ENCODE data around the gene DFFB.

The DFFB gene

GRCh38 chr1:3907031-3907534, 49.8 kb downstream of the DFFB start:
- H3K27ac ChIP-seq (ENCODE audit: low read depth in 2 of 2, low read length in 2 of 2): no peak overlapping the region
- H3K36me3 ChIP-seq (ENCODE audit: control insufficient read depth in 2 of 2, insufficient read depth in 2 of 2, low read length in 2 of 2): no peaks in the 10 kb centered on the region
- H3K9me3 ChIP-seq (ENCODE audit: control insufficient read depth in 2 of 2, low read length in 2 of 2): no peaks in the 10 kb centered on the region
- H3K4me3 ChIP-seq (ENCODE audit: low read length in 2 of 2): no peak overlapping the region
- peaks cover 2 to 14% of the 10 kb centered on the region in 2 donors for H3K4me1 ChIP-seq (ENCODE audit: control insufficient read depth in 2 of 2, insufficient read depth in 2 of 2, low read length in 2 of 2)
- peaks cover 0 to 4% of the 10 kb centered on the region in 2 donors for H3K27me3 ChIP-seq (ENCODE audit: control insufficient read depth in 2 of 2, insufficient read depth in 2 of 2, low read length in 2 of 2)
- H3K9ac ChIP-seq (ENCODE audit: low read depth in 1 of 2, low read length in 2 of 2): no peak overlapping the region

GRCh38 chr1:3907621-3908165, 50.4 kb downstream of the DFFB start:
- H3K36me3 ChIP-seq (ENCODE audit: control insufficient read depth in 2 of 2, insufficient read depth in 2 of 2, low read length in 2 of 2): no peaks in the 10 kb centered on the region
- H3K9me3 ChIP-seq (ENCODE audit: control insufficient read depth in 2 of 2, low read length in 2 of 2): no peaks in the 10 kb centered on the region
- H3K4me1 ChIP-seq (ENCODE audit: control insufficient read depth in 2 of 2, insufficient read depth in 2 of 2, low read length in 2 of 2): peaks cover 2 to 11% of the 10 kb centered on the region in 2 donors
- no peak overlapping the region for H3K27ac ChIP-seq (ENCODE audit: low read depth in 2 of 2, low read length in 2 of 2)
- H3K9ac ChIP-seq (ENCODE audit: low read depth in 1 of 2, low read length in 2 of 2): no peak overlapping the region
- H3K4me3 ChIP-seq (ENCODE audit: low read length in 2 of 2): no peak overlapping the region
- H3K27me3 ChIP-seq (ENCODE audit: control insufficient read depth in 2 of 2, insufficient read depth in 2 of 2, low read length in 2 of 2): peaks cover 0 to 4% of the 10 kb centered on the region in 2 donors

DNA sequence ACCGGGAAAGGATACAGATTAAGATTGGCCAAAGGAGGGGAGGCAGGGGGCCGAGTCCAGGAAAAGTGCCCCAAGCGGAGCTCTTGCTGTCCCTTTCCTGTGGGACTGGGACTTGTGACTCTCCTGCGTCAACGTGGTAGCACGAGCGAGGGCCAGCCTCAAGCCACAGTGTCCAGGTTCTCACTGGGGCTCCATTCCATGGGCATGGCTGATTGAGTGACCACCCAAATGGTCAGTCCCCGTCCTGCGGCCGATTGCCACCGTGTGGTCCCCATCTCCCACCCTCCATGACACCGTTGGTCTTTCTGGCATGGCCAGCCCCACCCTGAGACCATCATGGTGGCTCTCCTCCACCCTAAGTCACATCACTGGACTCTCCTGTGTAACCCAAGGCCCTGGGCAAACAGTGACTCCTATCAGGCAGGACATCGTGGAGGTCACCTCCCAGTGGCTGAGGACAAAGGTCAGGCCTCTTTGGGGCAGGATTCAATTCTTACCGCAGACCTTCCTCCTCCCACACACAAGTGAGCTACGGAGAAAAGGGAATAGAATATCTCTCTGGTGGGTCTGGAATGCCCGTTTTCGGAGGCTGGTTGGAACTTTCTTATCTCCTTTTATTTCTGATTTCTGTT, 51.7 kb downstream of the DFFB start:
- Histone ChIP-seq H3K27ac (ENCODE audit: low read depth in 2 of 2, low read length in 2 of 2) (no peak overlapping the region), H3K9me3 (ENCODE audit: control insufficient read depth in 2 of 2, low read length in 2 of 2) (no peaks in the 10 kb centered on the region), H3K36me3 (ENCODE audit: control insufficient read depth in 2 of 2, insufficient read depth in 2 of 2, low read length in 2 of 2) (no peaks in the 10 kb centered on the region), H3K4me3 (ENCODE audit: low read length in 2 of 2) (no peak overlapping the region), H3K27me3 (ENCODE audit: control insufficient read depth in 2 of 2, insufficient read depth in 2 of 2, low read length in 2 of 2) (peaks cover 0 to 4% of the 10 kb centered on the region in 2 donors), H3K9ac (ENCODE audit: low read depth in 1 of 2, low read length in 2 of 2) (no peak overlapping the region), H3K4me1 (ENCODE audit: control insufficient read depth in 2 of 2, insufficient read depth in 2 of 2, low read length in 2 of 2) (peaks cover 0 to 6% of the 10 kb centered on the region in 2 donors)

GRCh38 chr1:3909615-3910014, 52.3 kb downstream of the DFFB start:
- no peaks in the 10 kb centered on the region for H3K36me3 ChIP-seq (ENCODE audit: control insufficient read depth in 2 of 2, insufficient read depth in 2 of 2, low read length in 2 of 2)
- H3K4me1 ChIP-seq (ENCODE audit: control insufficient read depth in 2 of 2, insufficient read depth in 2 of 2, low read length in 2 of 2): peaks cover 0 to 6% of the 10 kb centered on the region in 2 donors
- H3K27me3 ChIP-seq (ENCODE audit: control insufficient read depth in 2 of 2, insufficient read depth in 2 of 2, low read length in 2 of 2): peaks cover 0 to 4% of the 10 kb centered on the region in 2 donors
- no peak overlapping the region for H3K9ac ChIP-seq (ENCODE audit: low read depth in 1 of 2, low read length in 2 of 2)
- H3K4me3 ChIP-seq (ENCODE audit: low read length in 2 of 2): no peak overlapping the region
- H3K9me3 ChIP-seq (ENCODE audit: control insufficient read depth in 2 of 2, low read length in 2 of 2): no peaks in the 10 kb centered on the region
- H3K27ac ChIP-seq (ENCODE audit: low read depth in 2 of 2, low read length in 2 of 2): no peak overlapping the region

DNA sequence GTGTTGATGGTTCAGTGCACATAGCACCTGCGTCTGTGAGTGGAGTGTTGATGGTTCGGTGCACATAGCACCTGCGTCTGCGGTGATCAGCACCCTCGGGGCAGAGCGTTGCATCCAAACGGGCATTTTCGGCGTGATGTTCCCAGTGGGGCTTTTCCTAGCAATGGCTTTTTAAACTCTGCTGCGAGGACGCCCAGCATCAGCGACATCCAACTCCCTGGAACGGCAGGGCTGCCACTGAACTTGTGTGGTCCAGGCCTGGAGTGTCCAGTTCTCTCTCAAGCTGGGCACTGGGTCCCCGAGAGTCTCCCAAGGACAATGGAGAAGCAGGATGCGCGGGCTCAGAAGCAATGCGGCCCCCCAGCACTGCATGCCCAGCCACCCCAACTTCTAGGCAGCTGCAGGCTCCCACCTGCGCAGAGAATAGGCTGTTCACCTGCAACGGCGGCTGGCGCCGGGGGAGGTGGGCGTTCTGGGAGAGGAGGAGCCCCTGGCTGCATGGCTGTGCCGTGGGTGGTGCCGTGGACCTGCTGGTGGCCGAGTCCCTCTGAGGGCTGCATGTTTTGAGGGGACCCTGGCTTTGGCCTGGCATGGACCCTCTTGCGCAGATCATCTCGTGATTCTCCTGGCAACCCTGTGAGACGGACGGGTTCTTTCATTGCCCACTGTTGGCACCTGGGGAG, 52.9 kb downstream of the DFFB start:
- H3K9me3 ChIP-seq (ENCODE audit: control insufficient read depth in 2 of 2, low read length in 2 of 2): no peaks in the 10 kb centered on the region
- H3K27ac ChIP-seq (ENCODE audit: low read depth in 2 of 2, low read length in 2 of 2): no peak overlapping the region
- no peak overlapping the region for H3K9ac ChIP-seq (ENCODE audit: low read depth in 1 of 2, low read length in 2 of 2)
- H3K27me3 ChIP-seq (ENCODE audit: control insufficient read depth in 2 of 2, insufficient read depth in 2 of 2, low read length in 2 of 2): peaks cover 0 to 4% of the 10 kb centered on the region in 2 donors
- no peaks in the 10 kb centered on the region for H3K36me3 ChIP-seq (ENCODE audit: control insufficient read depth in 2 of 2, insufficient read depth in 2 of 2, low read length in 2 of 2)
- H3K4me3 ChIP-seq (ENCODE audit: low read length in 2 of 2): no peak overlapping the region
- peaks cover 0 to 6% of the 10 kb centered on the region in 2 donors for H3K4me1 ChIP-seq (ENCODE audit: control insufficient read depth in 2 of 2, insufficient read depth in 2 of 2, low read length in 2 of 2)

DNA sequence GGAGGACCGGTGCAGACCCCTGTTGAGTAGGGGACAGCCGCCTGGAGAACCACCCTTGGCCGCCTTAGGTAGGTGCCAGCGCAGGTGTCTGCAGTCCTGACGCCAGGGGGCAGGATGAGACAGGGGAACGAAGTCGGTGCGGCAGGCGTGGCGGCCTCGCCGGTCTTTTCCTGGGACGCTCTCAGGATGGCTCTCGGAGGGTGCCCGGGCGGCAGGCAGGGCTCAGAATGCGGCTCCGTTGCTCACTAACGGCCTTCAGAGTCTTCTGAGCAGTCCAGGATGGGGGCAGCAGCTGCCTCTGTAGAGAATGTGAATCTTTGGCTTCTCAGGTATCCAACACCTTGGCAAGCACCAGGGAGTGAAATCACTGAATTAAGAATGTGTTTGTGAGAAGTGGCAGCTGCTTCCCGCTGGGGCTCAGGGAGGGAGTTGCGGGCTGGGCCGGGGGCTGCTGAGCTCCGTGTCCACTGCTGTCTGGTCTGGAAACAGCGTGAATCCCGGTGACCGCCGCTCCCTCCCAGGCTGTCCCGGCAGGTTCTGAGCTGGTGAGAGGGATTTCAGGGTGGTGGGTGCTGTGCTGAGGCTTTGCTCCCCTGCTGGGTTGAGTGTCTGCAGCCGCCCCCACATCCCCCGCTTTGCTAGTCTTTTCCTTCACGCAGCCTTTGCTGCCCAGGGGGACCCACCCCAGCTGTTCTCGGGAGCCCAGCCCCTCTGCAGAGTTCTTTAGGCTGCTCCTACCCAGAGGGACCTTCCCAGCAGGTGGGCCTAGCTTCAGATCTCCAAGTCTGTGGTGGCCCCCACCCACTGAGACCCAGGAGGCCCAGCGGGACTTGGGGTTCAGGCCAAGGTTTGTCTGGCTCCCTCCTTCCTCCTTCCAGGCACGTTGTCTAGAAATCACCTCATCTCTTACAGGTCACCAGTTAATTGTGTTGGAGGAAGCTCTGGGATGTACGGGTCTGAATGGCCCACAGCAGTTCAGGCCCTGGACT, 53.9 kb downstream of the DFFB start:
- H3K9ac ChIP-seq (ENCODE audit: low read depth in 1 of 2, low read length in 2 of 2): no peak overlapping the region
- no peak overlapping the region for H3K4me3 ChIP-seq (ENCODE audit: low read length in 2 of 2)
- H3K27ac ChIP-seq (ENCODE audit: low read depth in 2 of 2, low read length in 2 of 2): no peak overlapping the region
- no peaks in the 10 kb centered on the region for H3K9me3 ChIP-seq (ENCODE audit: control insufficient read depth in 2 of 2, low read length in 2 of 2)
- H3K36me3 ChIP-seq (ENCODE audit: control insufficient read depth in 2 of 2, insufficient read depth in 2 of 2, low read length in 2 of 2): no peaks in the 10 kb centered on the region
- peaks cover 0 to 4% of the 10 kb centered on the region in 2 donors for H3K27me3 ChIP-seq (ENCODE audit: control insufficient read depth in 2 of 2, insufficient read depth in 2 of 2, low read length in 2 of 2)
- peaks cover 0 to 6% of the 10 kb centered on the region in 2 donors for H3K4me1 ChIP-seq (ENCODE audit: control insufficient read depth in 2 of 2, insufficient read depth in 2 of 2, low read length in 2 of 2)

- Histone ChIP-seq H3K27ac (ENCODE audit: low read depth in 2 of 2, low read length in 2 of 2) (no peak overlapping the region), H3K4me1 (ENCODE audit: control insufficient read depth in 2 of 2, insufficient read depth in 2 of 2, low read length in 2 of 2) (peaks cover 0 to 6% of the 10 kb centered on the region in 2 donors), H3K36me3 (ENCODE audit: control insufficient read depth in 2 of 2, insufficient read depth in 2 of 2, low read length in 2 of 2) (no peaks in the 10 kb centered on the region), H3K4me3 (ENCODE audit: low read length in 2 of 2) (no peak overlapping the region), H3K9me3 (ENCODE audit: control insufficient read depth in 2 of 2, low read length in 2 of 2) (no peaks in the 10 kb centered on the region), H3K27me3 (ENCODE audit: control insufficient read depth in 2 of 2, insufficient read depth in 2 of 2, low read length in 2 of 2) (peaks cover 0 to 4% of the 10 kb centered on the region in 2 donors), H3K9ac (ENCODE audit: low read depth in 1 of 2, low read length in 2 of 2) (no peak overlapping the region)
Observed at GRCh38 chr1:3911981-3912808, 54.9 kb downstream of the DFFB start.

- Histone ChIP-seq H3K36me3 (ENCODE audit: control insufficient read depth in 2 of 2, insufficient read depth in 2 of 2, low read length in 2 of 2) (no peaks in the 10 kb centered on the region), H3K27me3 (ENCODE audit: control insufficient read depth in 2 of 2, insufficient read depth in 2 of 2, low read length in 2 of 2) (peaks cover 0 to 4% of the 10 kb centered on the region in 2 donors), H3K9me3 (ENCODE audit: control insufficient read depth in 2 of 2, low read length in 2 of 2) (no peaks in the 10 kb centered on the region), H3K4me3 (ENCODE audit: low read length in 2 of 2) (no peak overlapping the region), H3K9ac (ENCODE audit: low read depth in 1 of 2, low read length in 2 of 2) (no peak overlapping the region), H3K27ac (ENCODE audit: low read depth in 2 of 2, low read length in 2 of 2) (no peak overlapping the region), H3K4me1 (ENCODE audit: control insufficient read depth in 2 of 2, insufficient read depth in 2 of 2, low read length in 2 of 2) (peaks cover 0 to 6% of the 10 kb centered on the region in 2 donors)
Observed at GRCh38 chr1:3912809-3913685, 55.8 kb downstream of the DFFB start.
